HEK293T (cell line): ENCODE results near the gene CST8.

Source experiments
- CTCF ChIA-PET: fragments of 350-600 bp; formaldehyde crosslinking; extraction: SDS; loops from one replicate; lab custom pipeline; 2021; ENCODE audit warnings: antibody characterized with exemption, inconsistent platforms; lab: Yijun Ruan, JAX
- POLR2A ChIA-PET: fragments of 350-600 bp; formaldehyde crosslinking; extraction: SDS; loops from one replicate; lab custom pipeline; 2020; ENCODE audit warnings: antibody characterized with exemption, inconsistent platforms; lab: Yijun Ruan, JAX
- DNase-seq: peaks from one replicate; pipeline ENCODE4 v3.0.0; 2012; ENCODE audit warnings: mixed read lengths; ENCODE audit errors: extremely low spot score
- ARNT ChIP-seq: fragments of 450-650 bp; IDR thresholded peaks from 2 replicates; pipeline ENCODE4 v1.6.1; 2017; ENCODE audit warnings: mild to moderate bottlenecking
- BHLHE40 ChIP-seq: fragments of 450-650 bp; IDR thresholded peaks from 2 replicates; pipeline ENCODE4 v1.6.1; 2016; ENCODE audit warnings: mild to moderate bottlenecking, moderate library complexity, borderline replicate concordance
- CTBP1 ChIP-seq: fragments of 450-650 bp; IDR thresholded peaks from 2 replicates; pipeline ENCODE4 v1.6.1; 2016; ENCODE audit warnings: borderline replicate concordance
- ELF4 ChIP-seq: fragments of 450-650 bp; IDR thresholded peaks from 2 replicates; pipeline ENCODE4 v1.6.1; 2017; ENCODE audit warnings: antibody characterized with exemption
- FOXA1 ChIP-seq: fragments of 450-650 bp; IDR thresholded peaks from 2 replicates; pipeline ENCODE4 v1.6.1; 2016; ENCODE audit warnings: mild to moderate bottlenecking
- FOXK2 ChIP-seq: fragments of 450-650 bp; IDR thresholded peaks from 2 replicates; pipeline ENCODE4 v1.6.1; 2016; ENCODE audit warnings: mild to moderate bottlenecking
- FOXM1 ChIP-seq: fragments of 450-650 bp; IDR thresholded peaks from 2 replicates; pipeline ENCODE4 v1.6.1; 2017; ENCODE audit warnings: mild to moderate bottlenecking, borderline replicate concordance
- HDGF ChIP-seq: fragments of 450-650 bp; IDR thresholded peaks from 2 replicates; pipeline ENCODE4 v1.6.1; 2017; ENCODE audit warnings: antibody characterized with exemption, borderline replicate concordance
- L3MBTL2 ChIP-seq: fragments of 450-650 bp; conservative IDR thresholded peaks from 2 replicates; pipeline ENCODE4 v1.6.1; 2016; ENCODE audit warnings: mild to moderate bottlenecking
- LEF1 ChIP-seq: fragments of 450-650 bp; IDR thresholded peaks from 2 replicates; pipeline ENCODE4 v1.6.1; 2017; ENCODE audit warnings: mild to moderate bottlenecking, borderline replicate concordance
- NFRKB ChIP-seq: fragments of 450-650 bp; IDR thresholded peaks from 2 replicates; pipeline ENCODE4 v1.6.1; 2016; ENCODE audit warnings: mild to moderate bottlenecking, moderate library complexity
- SP1 ChIP-seq: fragments of 450-650 bp; IDR thresholded peaks from 2 replicates; pipeline ENCODE4 v1.6.1; 2017
- SUZ12 ChIP-seq: fragments of 450-650 bp; IDR thresholded peaks from 2 replicates; pipeline ENCODE4 v1.6.1; 2016; ENCODE audit warnings: mild to moderate bottlenecking
- TARDBP ChIP-seq: fragments of 450-650 bp; IDR thresholded peaks from 2 replicates; pipeline ENCODE4 v1.6.1; 2016
- ZNF384 ChIP-seq: fragments of 450-650 bp; IDR thresholded peaks from 2 replicates; pipeline ENCODE4 v1.6.1; 2016
- TF ChIP-seq, protein P1 (sequence below): fragments of 450-650 bp; IDR thresholded peaks from 2 replicates; pipeline ENCODE4 v1.6.1; 2016

Gene CST8

DNA sequence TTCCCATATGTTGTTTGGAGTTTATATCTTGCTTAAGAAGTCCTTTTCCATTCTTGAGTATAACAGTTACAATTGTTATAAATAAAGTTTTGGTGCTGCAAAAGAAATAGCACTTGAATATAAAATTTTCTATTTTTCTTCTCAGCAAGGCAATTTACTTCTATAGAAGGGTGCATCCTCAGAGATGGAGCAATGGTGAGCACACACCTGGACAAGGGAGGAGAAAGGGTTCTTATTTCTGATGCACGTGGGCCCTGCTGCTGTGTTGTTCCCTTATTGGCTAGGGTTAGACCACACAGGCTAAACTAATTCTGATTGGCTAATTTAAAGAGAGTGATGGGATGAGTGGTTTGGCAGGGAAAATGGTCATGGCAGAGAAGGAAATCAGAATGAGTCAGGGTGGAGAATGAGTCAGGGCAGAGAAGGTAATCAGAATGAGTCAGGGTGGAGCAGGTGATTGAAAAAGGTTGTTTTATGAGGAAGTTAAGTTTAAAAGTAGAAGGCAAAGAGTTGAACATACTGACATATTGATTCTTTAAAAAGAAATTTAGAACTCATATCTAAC is 38.0 kb downstream of the CST8 start:
- CTCF ChIA-PET: no interaction called here
- DNase-seq: no peak

GRCh38 chr20:23530937-23531567 is 40.1 kb downstream of the CST8 start:
- TF ChIP-seq ELF4 (no peak), HDGF (no peak), FOXK2 (no peak), ZNF384 (no peak), TARDBP (no peak), FOXA1 (no peak), SUZ12 (no peak), CTBP1 (no peak), BHLHE40 (no peak), ARNT (no peak), SP1 (no peak), LEF1 (no peak), L3MBTL2 (no peak), FOXM1 (no peak)
- TF ChIP-seq, protein P1, sequence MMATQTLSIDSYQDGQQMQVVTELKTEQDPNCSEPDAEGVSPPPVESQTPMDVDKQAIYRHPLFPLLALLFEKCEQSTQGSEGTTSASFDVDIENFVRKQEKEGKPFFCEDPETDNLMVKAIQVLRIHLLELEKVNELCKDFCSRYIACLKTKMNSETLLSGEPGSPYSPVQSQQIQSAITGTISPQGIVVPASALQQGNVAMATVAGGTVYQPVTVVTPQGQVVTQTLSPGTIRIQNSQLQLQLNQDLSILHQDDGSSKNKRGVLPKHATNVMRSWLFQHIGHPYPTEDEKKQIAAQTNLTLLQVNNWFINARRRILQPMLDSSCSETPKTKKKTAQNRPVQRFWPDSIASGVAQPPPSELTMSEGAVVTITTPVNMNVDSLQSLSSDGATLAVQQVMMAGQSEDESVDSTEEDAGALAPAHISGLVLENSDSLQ: no peak
- ChIA-PET CTCF (no interaction called here), POLR2A (no interaction called here)
- no peak for DNase-seq

More for the DNA sequence above, 38.0 kb downstream of the CST8 start:
- TF ChIP-seq, protein P1: no peak
- TF ChIP-seq ZNF384 (no peak), NFRKB (no peak), BHLHE40 (no peak), FOXK2 (no peak), CTBP1 (no peak), SUZ12 (no peak), SP1 (no peak), FOXM1 (no peak), HDGF (no peak), TARDBP (no peak), ELF4 (no peak), L3MBTL2 (no peak), LEF1 (no peak), FOXA1 (no peak), ARNT (no peak)
- POLR2A ChIA-PET: no interaction called here

DNA sequence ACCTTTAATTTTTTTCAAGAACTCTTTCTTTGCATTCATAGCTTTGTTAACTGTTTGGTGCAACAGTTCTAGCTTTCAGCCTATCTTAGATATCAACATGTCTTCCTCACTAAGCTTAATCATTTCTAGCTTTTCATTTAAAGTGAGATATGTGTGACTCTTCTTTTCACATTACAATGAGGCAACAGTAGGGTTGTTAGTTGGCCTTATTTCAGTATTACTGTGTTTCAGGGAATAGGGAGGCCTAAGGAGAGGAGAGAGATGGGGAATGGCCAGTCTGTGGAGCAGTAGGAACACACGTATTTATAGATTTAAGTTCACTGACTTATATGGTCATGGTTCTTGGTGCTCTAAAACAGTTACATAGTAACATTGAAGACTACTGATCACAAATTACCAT is 41.6 kb downstream of the CST8 start:
- POLR2A ChIA-PET: no interaction called here
- TF ChIP-seq LEF1: no peak
- TF ChIP-seq ZNF384: no peak
- no peak for TF ChIP-seq CTBP1
- no peak for TF ChIP-seq TARDBP
- TF ChIP-seq SUZ12: no peak
- no peak for TF ChIP-seq NFRKB
- no peak for TF ChIP-seq HDGF
- no peak for TF ChIP-seq BHLHE40
- TF ChIP-seq FOXM1: no peak
- TF ChIP-seq SP1: no peak
- no peak for TF ChIP-seq L3MBTL2
- no peak for TF ChIP-seq ARNT
- no peak for TF ChIP-seq ELF4
- CTCF ChIA-PET: no interaction called here
- DNase-seq: no peak

DNA sequence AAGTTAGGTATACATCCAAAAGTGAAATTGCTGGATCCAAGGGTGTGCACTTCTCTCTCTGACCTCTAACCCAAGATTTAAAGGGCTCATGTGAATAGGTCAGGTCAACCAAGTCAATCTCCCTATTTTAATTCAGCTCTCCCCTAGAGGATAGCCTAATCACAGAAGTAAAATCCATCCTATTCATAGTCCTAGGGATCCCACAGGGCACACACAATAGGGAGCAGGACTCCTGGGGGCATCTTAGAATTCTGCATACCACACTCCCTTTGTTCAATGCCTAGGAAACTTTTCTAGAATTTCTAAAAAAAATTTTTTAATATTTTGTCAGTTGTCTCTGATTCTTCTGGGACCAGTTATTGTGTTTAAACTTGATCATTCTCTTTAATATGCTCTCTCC is 42.2 kb downstream of the CST8 start:
- no peak for TF ChIP-seq L3MBTL2
- POLR2A ChIA-PET: no interaction called here
- CTCF ChIA-PET: no interaction called here
- DNase-seq: no peak

DNA sequence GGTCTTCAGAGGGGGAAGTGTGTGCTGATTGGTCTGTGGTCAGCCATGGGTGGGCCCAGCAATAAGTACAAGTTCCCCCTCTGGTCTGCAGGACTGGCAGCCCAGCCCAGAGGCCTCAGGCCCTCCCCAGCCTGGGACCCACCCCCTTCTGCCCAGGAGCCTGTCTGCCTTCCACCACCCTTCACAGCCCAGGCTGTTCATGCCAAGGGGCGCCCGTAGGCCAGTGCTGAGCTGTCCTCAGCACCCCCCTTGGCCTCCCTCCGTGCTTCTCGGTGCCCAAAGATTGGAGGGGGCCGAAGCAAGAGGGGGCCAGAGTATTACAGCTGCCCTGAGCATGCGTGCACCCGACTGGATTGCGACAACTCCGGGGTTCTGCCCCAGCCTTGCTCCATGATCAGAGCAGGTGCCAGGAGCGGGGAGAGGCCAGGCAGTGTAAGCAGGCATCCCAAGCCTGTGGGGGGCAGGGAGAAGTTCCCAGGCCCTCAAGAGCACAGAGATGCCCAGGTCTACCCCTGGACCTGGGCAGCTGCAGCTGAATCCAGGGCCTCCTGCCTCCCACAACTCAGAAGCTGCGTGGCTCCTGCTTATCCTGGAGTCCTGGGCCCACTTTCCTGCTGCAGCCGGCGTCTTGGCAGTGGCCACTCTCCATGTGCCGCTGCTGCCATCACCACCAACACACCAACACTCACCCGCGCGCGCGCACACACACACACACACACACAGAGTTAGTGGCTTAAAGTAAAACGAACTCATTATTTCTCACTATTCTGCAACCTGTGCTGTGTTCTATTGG is 44.1 kb downstream of the CST8 start:
- POLR2A ChIA-PET: no interaction called here
- no peak for DNase-seq
- TF ChIP-seq, protein P1: no peak
- TF ChIP-seq CTBP1 (no peak), FOXK2 (no peak), ZNF384 (no peak), SUZ12 (no peak), ARNT (no peak), L3MBTL2 (no peak), NFRKB (no peak), ELF4 (no peak), HDGF (no peak), BHLHE40 (no peak), TARDBP (no peak), LEF1 (no peak), SP1 (no peak), FOXM1 (no peak), FOXA1 (no peak)
- CTCF ChIA-PET: no interaction called here
